GM12878 (cell line): ENCODE results near the gene NEO1. TPM values are rescaled to one million over a fixed set of nuclear protein-coding genes. Genes with fewer than 3 reads are reported as not detected.

Source experiments
- ATAC-seq: fragments of 200-7000 bp; cut with Tn5 transposase; 3 replicates; pipeline ENCODE4 v1.9.1; 2020; ENCODE audit warnings: mild to moderate bottlenecking, moderate library complexity
- BruUV-seq: library from RNA; stranded (reverse); fragments of 400-500 nt; replicated peaks from 2 replicates; lab custom pipeline; 2021; lab: Mats Ljungman, UMichigan
- CTCF ChIA-PET: fragments of 300-600 bp; sonication (Branson Sonifier 250); formaldehyde crosslinking; extraction: SDS; loops from one replicate; lab custom pipeline; 2021; ENCODE audit warnings: inconsistent platforms; lab: Yijun Ruan, JAX
- POLR2A ChIA-PET: fragments of 350-600 bp; formaldehyde crosslinking; extraction: SDS; loops from one replicate; lab custom pipeline; 2021; ENCODE audit warnings: inconsistent platforms; lab: Charles Lee
- RAD21 ChIA-PET: fragments of 300-600 bp; sonication (Branson Sonifier 250); formaldehyde crosslinking; loops from one replicate; lab custom pipeline; 2023; ENCODE audit warnings: antibody characterized with exemption; ENCODE audit not compliant: unreplicated experiment; lab: Charles Lee
- SMC1A ChIA-PET: fragments of 300-600 bp; sonication (Branson Sonifier 250); formaldehyde crosslinking; loops from one replicate; lab custom pipeline; 2023; ENCODE audit not compliant: unreplicated experiment, uncharacterized antibody; lab: Charles Lee
- DNase-seq: peaks from one replicate; pipeline ENCODE4 v3.0.0-alpha.2; 2011; ENCODE audit warnings: low read depth, low spot score
- FAIRE-seq: peaks from 3 replicates; lab custom pipeline; 2011; peaks lifted over from hg19 to GRCh38; lab: Jason Lieb, UNC
- H2AFZ ChIP-seq: 2 replicates; pipeline ENCODE4 v1.6.0; 2011; ENCODE audit warnings: low read depth, low read length, control low read depth; ENCODE audit not compliant: control insufficient read depth
- H3K27ac ChIP-seq: 2 replicates; pipeline ENCODE4 v1.5.1; 2011; ENCODE audit warnings: control low read depth; ENCODE audit not compliant: control insufficient read depth, insufficient read depth
- H3K27me3 ChIP-seq, 2 experiments: replicated peaks in 1 of 2; 2 replicates each; pipeline versions ENCODE4 v1.6.0 to v1.6.1; 2011; ENCODE audit warnings: low read length in 1 of 2; ENCODE audit not compliant: control insufficient read depth in 2 of 2, insufficient read depth in 2 of 2
- H3K36me3 ChIP-seq, 2 experiments: 2 replicates each; pipeline ENCODE4 v1.5.1; 2011; ENCODE audit warnings: low read length in 1 of 2; ENCODE audit not compliant: control insufficient read depth in 2 of 2, insufficient read depth in 2 of 2
- H3K4me1 ChIP-seq: 2 replicates; pipeline ENCODE4 v1.6.1; 2011; ENCODE audit warnings: mild to moderate bottlenecking, low read length, moderate library complexity, mixed read lengths; ENCODE audit not compliant: control insufficient read depth, insufficient read depth
- H3K4me2 ChIP-seq: 2 replicates; pipeline ENCODE4 v1.6.0; 2011; ENCODE audit warnings: control low read depth; ENCODE audit not compliant: control insufficient read depth, insufficient read depth
- H3K4me3 ChIP-seq: fragments of 200-600 bp; sonication (generic); 2 replicates; pipeline ENCODE4 v1.5.1; 2016
- H3K79me2 ChIP-seq: 2 replicates; pipeline ENCODE4 v1.6.0; 2011; ENCODE audit warnings: low read length; ENCODE audit not compliant: control insufficient read depth, insufficient read depth
- H3K9ac ChIP-seq: 2 replicates; pipeline ENCODE4 v1.8.0; 2011; ENCODE audit warnings: low read length, control low read depth, mixed read lengths; ENCODE audit not compliant: control insufficient read depth, insufficient read depth
- H3K9me3 ChIP-seq: replicated peaks from 3 replicates; pipeline ENCODE4 v1.5.1; 2011; ENCODE audit warnings: mild to moderate bottlenecking, low read length; ENCODE audit not compliant: control insufficient read depth, insufficient read depth
- H4K20me1 ChIP-seq: 2 replicates; pipeline ENCODE4 v1.6.0; 2011; ENCODE audit not compliant: control insufficient read depth, insufficient read depth
- BRCA1 ChIP-seq: IDR thresholded peaks from 2 replicates; pipeline ENCODE4 v1.6.1; 2011; ENCODE audit warnings: low read depth, low read length, improper control_type of control experiment
- CHD4 ChIP-seq: fragments of 200-600 bp; sonication (generic); IDR thresholded peaks from 2 replicates; pipeline ENCODE4 v1.6.1; 2016; ENCODE audit warnings: mild to moderate bottlenecking
- DPF2 ChIP-seq: fragments of 450-650 bp; IDR thresholded peaks from 2 replicates; pipeline ENCODE4 v1.6.1; 2017; ENCODE audit warnings: mild to moderate bottlenecking
- FOS ChIP-seq: IDR thresholded peaks from 3 replicates; pipeline ENCODE4 v1.6.1; 2011; ENCODE audit warnings: borderline replicate concordance; ENCODE audit not compliant: insufficient read length; ENCODE audit errors: extremely low read depth
- POU2F2 ChIP-seq: IDR thresholded peaks from 3 replicates; pipeline ENCODE4 v1.6.1; 2011; ENCODE audit warnings: low read depth, mild to moderate bottlenecking, low read length, borderline replicate concordance
- RB1 ChIP-seq: fragments of 450-650 bp; formaldehyde crosslinking; IDR thresholded peaks from 2 replicates; pipeline ENCODE4 v1.6.1; 2017; ENCODE audit warnings: mild to moderate bottlenecking, borderline replicate concordance
- SMC3 ChIP-seq: IDR thresholded peaks from 2 replicates; pipeline ENCODE4 v1.6.1; 2011; ENCODE audit warnings: low read length, improper control_type of control experiment, borderline replicate concordance
- SP1 ChIP-seq: IDR thresholded peaks from one replicate; pipeline ENCODE4 v1.6.1; 2011; ENCODE audit warnings: low read depth, low read length
- SRF ChIP-seq, 2 experiments: IDR thresholded peaks; 2 replicates each; pipeline ENCODE4 v1.6.1; 2011; ENCODE audit warnings: low read depth in 2 of 2, low read length in 2 of 2, mild to moderate bottlenecking in 1 of 2, moderate library complexity in 1 of 2
- TARDBP ChIP-seq: IDR thresholded peaks from 2 replicates; pipeline ENCODE4 v1.6.1; 2016; ENCODE audit warnings: borderline replicate concordance
- ZNF622 ChIP-seq: fragments of 450-650 bp; IDR thresholded peaks from 2 replicates; pipeline ENCODE4 v1.6.1; 2017; ENCODE audit warnings: mild to moderate bottlenecking, inconsistent platforms
- WGBS: methylation state at CpG from one replicate; pipeline ENCODE4 v1.1.6; 2016; ENCODE audit warnings: low lambda C conversion rate; ENCODE audit not compliant: insufficient replicate concordance, insufficient coverage; ENCODE audit errors: missing lambda C conversion rate; 5-methylcytosine and 5-hydroxymethylcytosine counted together
- in situ Hi-C: fragments of 300-500 bp; cut with MboI; formaldehyde crosslinking; loops from 9 replicates; pipeline ENCODE4 v1.14.3; 2018; ENCODE audit warnings: mixed read lengths
- intact Hi-C: fragments of 100-400 bp; cut with micrococcal nuclease; formaldehyde crosslinking; loops from one replicate; pipeline ENCODE4 v1.14.2; 2022; ENCODE audit not compliant: unreplicated experiment
- polyA plus RNA-seq, 11 experiments: library from polyadenylated mRNA; depleted of rRNA in 4 of 11; unstranded in 6 of 11; stranded (reverse) in 5 of 11; fragments of >200 nt; fragmentation: Nextera tagmentation in 4 of 11; fragmentation: Illumina TruSeq in 1 of 11; extraction: Ambion mirVana in 4 of 11; extraction: Trizol in 1 of 11; gene quantifications; 1 replicate in 1 of 11; 2 replicates in 10 of 11; pipeline versions ENCODE4 v1.2.1 to v1.2.3, GENCODE V29; 2011 to 2016; ENCODE audit warnings: inconsistent platforms in 2 of 11, missing spikeins in 2 of 11, low read depth in 1 of 11
- total RNA-seq, 4 experiments: library from RNA; depleted of rRNA in 3 of 4; stranded (reverse); fragments of >200 nt in 3 of 4; fragmentation: Illumina TruSeq in 1 of 4; extraction: Trizol in 1 of 4; gene quantifications; 2 replicates each; pipeline versions ENCODE4 v1.2.1 to v1.2.3, GENCODE V29; 2013 to 2021
- TF ChIP-seq, protein P1 (sequence below): fragments of 450-650 bp; IDR thresholded peaks from 2 replicates; pipeline ENCODE4 v1.6.1; 2017; ENCODE audit warnings: mild to moderate bottlenecking

The NEO1 gene
- total and polyA plus RNA-seq, 10 of the 15 experiments (the other 5 are each of a cell fraction or from before 2014, with no cell fraction given), result 0.03 to 2.0 (median 0.32) TPM

DNA sequence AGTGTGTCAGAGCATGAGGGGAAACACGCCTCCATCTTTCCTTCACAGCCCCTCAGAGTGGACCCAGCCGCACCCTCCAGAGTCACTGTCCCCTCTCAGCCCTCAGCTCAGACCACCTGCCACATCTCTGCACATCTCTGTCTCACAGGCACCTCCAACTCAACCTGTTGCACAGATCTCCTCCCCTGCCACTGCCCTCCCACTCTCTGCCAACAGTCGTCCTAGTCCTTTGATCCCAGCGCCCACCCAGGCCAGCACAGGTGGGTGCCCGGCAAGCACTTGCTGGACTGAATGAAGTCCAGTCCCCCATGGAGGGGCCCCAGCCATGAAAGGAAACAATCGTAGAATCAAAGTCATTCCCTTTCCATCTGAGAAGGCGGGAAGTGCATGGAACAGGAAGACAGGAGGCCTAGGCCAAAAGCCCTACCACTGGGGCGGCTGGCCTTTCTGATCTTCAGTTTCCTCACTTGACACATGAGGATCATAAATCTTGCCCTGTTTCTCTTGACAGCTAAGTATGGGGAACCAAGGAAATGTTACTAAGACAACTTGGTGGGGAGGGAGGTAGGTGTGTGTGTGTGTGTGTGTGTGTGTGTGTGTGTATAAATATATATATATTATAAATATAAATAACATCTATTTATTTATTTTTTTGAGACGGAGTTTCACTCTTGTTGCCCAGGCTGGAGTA is 288.4 kb downstream of the NEO1 start:
- ATAC-seq (no peak), FAIRE-seq (no peak), DNase-seq (no peak)
- H3K27ac ChIP-seq, result no peak overlapping the region
- H3K4me1 ChIP-seq, result no peaks in the 10 kb centered on the region
- BruUV-seq, result no TSS peak
- H4K20me1 ChIP-seq, result no peaks in the 10 kb centered on the region; the same call in 1 of the 2 replicates
- no peaks in the 10 kb centered on the region for H3K9me3 ChIP-seq
- H2AFZ ChIP-seq, result no peak overlapping the region
- WGBS, result 14% methylated on average over 9 of the region's 9 CpGs
- no peak overlapping the region for H3K9ac ChIP-seq
- no peaks in the 10 kb centered on the region for H3K36me3 ChIP-seq
- intact Hi-C loops, result no loop called here
- H3K27me3 ChIP-seq, result no peaks in the 10 kb centered on the region; a peak in 2 of 4 replicates
- no peaks in the 10 kb centered on the region for H3K79me2 ChIP-seq
- in situ Hi-C loops, result no loop called here
- TF ChIP-seq POU2F2 (no peak), TARDBP (no peak), FOS (no peak), RB1 (no peak), DPF2 (no peak), CHD4 (no peak), BRCA1 (no peak), SMC3 (no peak), SP1 (no peak), ZNF622 (no peak), SRF (IDR thresholded peaks at IDR 0.05; ENCODE audit: low read depth in 2 of 2, low read length in 2 of 2) (no peak)
- TF ChIP-seq, protein P1, sequence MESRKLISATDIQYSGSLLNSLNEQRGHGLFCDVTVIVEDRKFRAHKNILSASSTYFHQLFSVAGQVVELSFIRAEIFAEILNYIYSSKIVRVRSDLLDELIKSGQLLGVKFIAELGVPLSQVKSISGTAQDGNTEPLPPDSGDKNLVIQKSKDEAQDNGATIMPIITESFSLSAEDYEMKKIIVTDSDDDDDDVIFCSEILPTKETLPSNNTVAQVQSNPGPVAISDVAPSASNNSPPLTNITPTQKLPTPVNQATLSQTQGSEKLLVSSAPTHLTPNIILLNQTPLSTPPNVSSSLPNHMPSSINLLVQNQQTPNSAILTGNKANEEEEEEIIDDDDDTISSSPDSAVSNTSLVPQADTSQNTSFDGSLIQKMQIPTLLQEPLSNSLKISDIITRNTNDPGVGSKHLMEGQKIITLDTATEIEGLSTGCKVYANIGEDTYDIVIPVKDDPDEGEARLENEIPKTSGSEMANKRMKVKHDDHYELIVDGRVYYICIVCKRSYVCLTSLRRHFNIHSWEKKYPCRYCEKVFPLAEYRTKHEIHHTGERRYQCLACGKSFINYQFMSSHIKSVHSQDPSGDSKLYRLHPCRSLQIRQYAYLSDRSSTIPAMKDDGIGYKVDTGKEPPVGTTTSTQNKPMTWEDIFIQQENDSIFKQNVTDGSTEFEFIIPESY, result no peak
- TF ChIP-seq, all 136 proteins: peak for 0
- CTCF ChIA-PET, result no interaction called here
- no peak overlapping the region for H3K4me3 ChIP-seq
- H3K4me2 ChIP-seq, result no peak overlapping the region
- RAD21 ChIA-PET, result no interaction called here
- POLR2A ChIA-PET, result no interaction called here
- SMC1A ChIA-PET, result no interaction called here
